Mesothelial cell of epicardium (in vitro differentiated cells): Measurements from ENCODE around the gene HIGD2A. TPM values are rescaled to one million over a fixed set of nuclear protein-coding genes. Genes with fewer than 3 reads are reported as not detected.

ENCODE experiments used
- DNase-seq, 2 experiments: peaks; one replicate each; pipeline ENCODE4 v3.0.0; 2021; ENCODE audit warnings: low spot score in 2 of 2; ENCODE audit not compliant: unreplicated experiment in 2 of 2
- H3K27ac Mint-ChIP-seq: 2 replicates; pipeline ENCODE4 v1.8.0; 2021; ENCODE audit warnings: mixed read lengths
- H3K27me3 Mint-ChIP-seq: 2 replicates; pipeline ENCODE4 v1.8.0; 2021; ENCODE audit warnings: low read depth, mixed read lengths
- H3K36me3 Mint-ChIP-seq: 2 replicates; pipeline ENCODE4 v1.8.0; 2021; ENCODE audit warnings: mixed read lengths
- H3K4me1 Mint-ChIP-seq: 2 replicates; pipeline ENCODE4 v1.8.0; 2021; ENCODE audit warnings: mixed read lengths
- H3K4me3 Mint-ChIP-seq: 2 replicates; pipeline ENCODE4 v1.8.0; 2021; ENCODE audit warnings: mild to moderate bottlenecking, moderate library complexity, mixed read lengths
- H3K9me3 Mint-ChIP-seq: 2 replicates; pipeline ENCODE4 v1.8.0; 2021; ENCODE audit warnings: mixed read lengths
- total RNA-seq: library from RNA; stranded (reverse); gene quantifications from 3 replicates; pipeline ENCODE4 v1.2.1, GENCODE V29; 2021
- TF ChIP-seq, protein P1 (sequence below): fragments of 200-600 bp; sonication (generic); IDR thresholded peaks from one replicate; pipeline ENCODE4 v1.5.0; 2021; ENCODE audit warnings: antibody characterized with exemption; ENCODE audit not compliant: unreplicated experiment

The HIGD2A gene, protein sequence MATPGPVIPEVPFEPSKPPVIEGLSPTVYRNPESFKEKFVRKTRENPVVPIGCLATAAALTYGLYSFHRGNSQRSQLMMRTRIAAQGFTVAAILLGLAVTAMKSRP
- total RNA-seq, result 81.4 to 82.5 TPM (median 81.9 TPM) in 3 replicates

- Mint-ChIP-seq H3K27me3 (no peaks in the 10 kb centered on the region), H3K4me3 (peak within 1 kb of the TSS; percentile 99), H3K9me3 (no peaks in the 10 kb centered on the region), H3K36me3 (peaks cover 9% of the 10 kb centered on the region), H3K4me1 (peaks cover 20% of the 10 kb centered on the region), H3K27ac (peak within 1 kb of the TSS; percentile 100)
- TF ChIP-seq, protein P1, sequence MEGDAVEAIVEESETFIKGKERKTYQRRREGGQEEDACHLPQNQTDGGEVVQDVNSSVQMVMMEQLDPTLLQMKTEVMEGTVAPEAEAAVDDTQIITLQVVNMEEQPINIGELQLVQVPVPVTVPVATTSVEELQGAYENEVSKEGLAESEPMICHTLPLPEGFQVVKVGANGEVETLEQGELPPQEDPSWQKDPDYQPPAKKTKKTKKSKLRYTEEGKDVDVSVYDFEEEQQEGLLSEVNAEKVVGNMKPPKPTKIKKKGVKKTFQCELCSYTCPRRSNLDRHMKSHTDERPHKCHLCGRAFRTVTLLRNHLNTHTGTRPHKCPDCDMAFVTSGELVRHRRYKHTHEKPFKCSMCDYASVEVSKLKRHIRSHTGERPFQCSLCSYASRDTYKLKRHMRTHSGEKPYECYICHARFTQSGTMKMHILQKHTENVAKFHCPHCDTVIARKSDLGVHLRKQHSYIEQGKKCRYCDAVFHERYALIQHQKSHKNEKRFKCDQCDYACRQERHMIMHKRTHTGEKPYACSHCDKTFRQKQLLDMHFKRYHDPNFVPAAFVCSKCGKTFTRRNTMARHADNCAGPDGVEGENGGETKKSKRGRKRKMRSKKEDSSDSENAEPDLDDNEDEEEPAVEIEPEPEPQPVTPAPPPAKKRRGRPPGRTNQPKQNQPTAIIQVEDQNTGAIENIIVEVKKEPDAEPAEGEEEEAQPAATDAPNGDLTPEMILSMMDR, result no peak
- peak; percentile 96 for DNase-seq
These were observed at the start of gene HIGD2A, which contains the start of gene NOP16 for GRCh38 chr5:176388444-176389134. Gene HIGD2A, plus strand, starts transcription at chr5:176388751. Its CDS starts 69 bp downstream, at chr5:176388820. Gene NOP16, minus strand, starts transcription at chr5:176388598. Its CDS starts 59 bp downstream, at chr5:176388539.

DNA sequence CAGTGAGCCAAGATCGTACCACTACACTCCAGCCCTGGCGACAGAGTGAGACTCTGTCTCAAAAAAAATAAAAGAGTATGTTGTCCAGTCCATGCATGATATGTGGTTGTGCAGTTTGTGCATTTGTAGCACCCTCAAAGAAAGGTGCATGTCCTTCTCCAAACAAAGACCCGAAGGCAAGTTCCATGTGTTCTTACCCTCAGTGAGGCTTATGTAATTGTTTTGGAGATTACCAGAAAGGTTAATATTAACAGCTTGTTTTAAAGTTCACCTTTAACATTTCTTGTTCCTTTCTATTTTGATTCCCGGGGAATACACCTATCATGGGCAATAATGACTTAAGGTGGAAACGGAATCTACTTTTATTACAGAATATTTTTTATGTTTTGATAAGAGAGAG is 49.2 kb upstream of the HIGD2A start:
- Mint-ChIP-seq H3K9me3 (peaks cover 4% of the 10 kb centered on the region), H3K27me3 (no peaks in the 10 kb centered on the region), H3K27ac (no peak overlapping the region), H3K4me1 (no peaks in the 10 kb centered on the region), H3K4me3 (no peak overlapping the region), H3K36me3 (peaks cover 43% of the 10 kb centered on the region)
- TF ChIP-seq, protein P1, result no peak
- DNase-seq, result no peak

GRCh38 chr5:176341325-176342157 is 47.0 kb upstream of the HIGD2A start:
- Mint-ChIP-seq H3K27me3 (no peaks in the 10 kb centered on the region), H3K27ac (no peak overlapping the region), H3K4me1 (no peaks in the 10 kb centered on the region), H3K36me3 (peaks cover 46% of the 10 kb centered on the region), H3K4me3 (no peak overlapping the region), H3K9me3 (no peaks in the 10 kb centered on the region)
- TF ChIP-seq, protein P1, result no peak
- no peak for DNase-seq

DNA sequence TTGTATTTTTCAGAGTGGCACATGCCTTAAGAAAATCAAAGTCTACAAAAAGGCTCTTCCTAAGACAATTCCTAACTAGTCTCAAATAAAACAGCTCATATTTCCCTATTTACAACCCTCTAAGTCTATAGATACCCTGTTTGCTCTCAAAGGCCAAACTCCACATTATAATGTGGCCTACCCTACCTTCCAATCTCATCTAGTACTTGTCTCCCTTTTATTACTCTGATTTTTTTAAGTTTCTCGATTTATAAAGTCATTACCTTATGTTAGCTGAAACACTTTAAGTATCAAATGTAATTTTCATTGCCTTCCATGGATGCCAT is 46.4 kb upstream of the HIGD2A start:
- Mint-ChIP-seq H3K36me3 (peaks cover 42% of the 10 kb centered on the region), H3K4me3 (no peak overlapping the region), H3K27ac (no peak overlapping the region), H3K4me1 (no peaks in the 10 kb centered on the region), H3K9me3 (no peaks in the 10 kb centered on the region), H3K27me3 (no peaks in the 10 kb centered on the region)
- no peak for DNase-seq
- TF ChIP-seq, protein P1, result no peak

GRCh38 chr5:176342766-176343458 is 45.6 kb upstream of the HIGD2A start:
- no peak for DNase-seq
- Mint-ChIP-seq H3K9me3 (no peaks in the 10 kb centered on the region), H3K27ac (no peak overlapping the region), H3K4me3 (no peak overlapping the region), H3K4me1 (no peaks in the 10 kb centered on the region), H3K36me3 (peaks cover 43% of the 10 kb centered on the region), H3K27me3 (no peaks in the 10 kb centered on the region)
- TF ChIP-seq, protein P1, result no peak
